Hematopoietic multipotent progenitor cell (in vitro differentiated cells): ENCODE data around the gene CREG2. TPM values are rescaled to one million over a fixed set of nuclear protein-coding genes. Genes with fewer than 3 reads are reported as not detected.

Experiments
- small RNA-seq: library from RNA; depleted of rRNA; stranded (forward); fragments of <200 nt; gene quantifications from one replicate; pipeline ENCODE3, GENCODE V24; 2012
- total RNA-seq: library from RNA; depleted of rRNA; stranded (reverse); fragments of >200 nt; gene quantifications from one replicate; pipeline ENCODE4 v1.2.3, GENCODE V29; 2012

Gene CREG2
- total RNA-seq, 1 donor: 0.27 TPM

Small RNA genes within 50 kb of the gene (small RNA-seq; reads per million reads assigned to genes)
- 0.47 reads per million for gene MIR5696

Other genes with a start within 250 kb of the CREG2 start
- 1.6 TPM for gene TBC1D8, start 236.1 kb downstream of the CREG2 start, total RNA-seq
- gene CNOT11, start 134.6 kb downstream of the CREG2 start, total RNA-seq: 36.6 TPM
- gene RNF149, start 78.8 kb downstream of the CREG2 start, total RNA-seq: 59.2 TPM
- gene RFX8, start 87.6 kb upstream of the CREG2 start, total RNA-seq: 0.81 TPM